Thyroid gland (tissue), 4 donors: ENCODE measurements around the gene QSOX2.

ENCODE experiments used
- CTCF ChIP-seq, 6 experiments: fragments of 200-600 bp in 3 of 6; fragments of 450-650 bp in 3 of 6; sonication (generic) in 3 of 6; IDR thresholded peaks; one replicate each; pipeline ENCODE4 v1.5.1; 2016 to 2019; ENCODE audit warnings: antibody characterized with exemption in 6 of 6, mild to moderate bottlenecking in 2 of 6, inconsistent platforms in 1 of 6, moderate library complexity in 1 of 6
- POLR2A ChIP-seq, 2 donors: fragments of 450-650 bp; IDR thresholded peaks; one replicate each; pipeline ENCODE4 v1.6.1; 2017; ENCODE audit warnings: antibody characterized with exemption in 2 of 2, mild to moderate bottlenecking in 2 of 2, moderate library complexity in 1 of 2

- TF ChIP-seq CTCF (IDR thresholded peaks at IDR 0.05) (no peak), POLR2A (IDR thresholded peaks at IDR 0.05) (no peak)
These were observed 32.1 kb upstream of the QSOX2 start for GRCh38 chr9:136277746-136278145.
